ENCODE results near the gene C6orf52. TPM values are rescaled to one million over a fixed set of nuclear protein-coding genes. Genes with fewer than 3 reads are reported as not detected.
"Not testable (repeated sequence)": the region's sequence is repeated elsewhere in the genome, so short reads cannot be mapped to it uniquely, and the experiment has no call there.

Gene C6orf52
- total and polyA plus RNA-seq, 2 of the 13 experiments (the other 11 are each of a cell fraction or from before 2014, with no cell fraction given): 0.50 to 0.53 TPM

GRCh38 chr6:10720960-10721849 is 26.8 kb upstream of the C6orf52 start (continued):
- 0 out of 2 replicates have a peak, but pooled peaks have one; percentile 69 for TF ChIP-seq LRRFIP1 (CRISPR knock-in tag; conservative IDR thresholded peaks at IDR 0.05)
- TF ChIP-seq ZNF431 (CRISPR knock-in tag; IDR thresholded peaks at IDR 0.05; ENCODE audit: borderline replicate concordance, low read depth): peak; percentile 36; the same call in 1 of the 2 replicates
- TF ChIP-seq BORCS8-MEF2B (CRISPR knock-in tag; IDR thresholded peaks at IDR 0.05): peak; percentile 76
- TF ChIP-seq ZNF142 (CRISPR knock-in tag; IDR thresholded peaks at IDR 0.05): peak; percentile 31; the same call in 1 of the 2 replicates
- TF ChIP-seq MLX (CRISPR knock-in tag; IDR thresholded peaks at IDR 0.05): peak; percentile 23; the same call in 1 of the 2 replicates
- TF ChIP-seq ZNF777 (CRISPR knock-in tag; IDR thresholded peaks at IDR 0.05): peak; percentile 47; the same call in 1 of the 2 replicates
- peak; percentile 87; the same call in 1 of the 2 replicates for TF ChIP-seq MED13 (CRISPR knock-in tag; IDR thresholded peaks at IDR 0.05)
- TF ChIP-seq ZNF224 (CRISPR knock-in tag; IDR thresholded peaks at IDR 0.05): peak; percentile 42; the same call in 1 of the 2 replicates
- TF ChIP-seq GABPA (IDR thresholded peaks at IDR 0.05; ENCODE audit: low read depth, low read length): not testable (repeated sequence)
- TF ChIP-seq GABPA (CRISPR knock-in tag; IDR thresholded peaks at IDR 0.05; ENCODE audit: low read depth): peak; percentile 49
- TF ChIP-seq ZNF605 (CRISPR knock-in tag; IDR thresholded peaks at IDR 0.05): peak; percentile 78
- TF ChIP-seq ARID2 (CRISPR knock-in tag; IDR thresholded peaks at IDR 0.05; ENCODE audit: borderline replicate concordance): peak; percentile 24; the same call in 1 of the 2 replicates
- 0 out of 2 replicates have a peak, but pooled peaks have one; percentile 24 for TF ChIP-seq GTF3A (CRISPR knock-in tag; conservative IDR thresholded peaks at IDR 0.05)
- peak; percentile 49; the same call in 1 of the 2 replicates for TF ChIP-seq ZNF614 (CRISPR knock-in tag; IDR thresholded peaks at IDR 0.05; ENCODE audit: borderline replicate concordance)
- peak; percentile 68 for TF ChIP-seq TFE3 (CRISPR knock-in tag; IDR thresholded peaks at IDR 0.05)
- peak; percentile 79; the same call in 1 of the 2 replicates for TF ChIP-seq TARDBP (CRISPR knock-in tag; IDR thresholded peaks at IDR 0.05)
